CD1c-positive myeloid dendritic cell (primary cell): Measurements from ENCODE around the gene MND1.
"Not testable (repeated sequence)": the region's sequence is repeated elsewhere in the genome, so short reads cannot be mapped to it uniquely, and the experiment has no call there.

Experiments
- DNase-seq: peaks from one replicate; pipeline ENCODE4 v3.0.0-alpha.2; 2016; ENCODE audit errors: extremely low spot score

MND1 gene

GRCh38 chr4:153440475-153440874 lies 96.0 kb downstream of the MND1 start:
- DNase-seq: no peak

GRCh38 chr4:153447175-153447905 lies 102.9 kb downstream of the MND1 start:
- DNase-seq: no peak

GRCh38 chr4:153448003-153448731 lies 103.7 kb downstream of the MND1 start:
- DNase-seq: no peak

GRCh38 chr4:153449338-153449737 lies 104.8 kb downstream of the MND1 start:
- no peak for DNase-seq

- DNase-seq: no peak
Measured at GRCh38 chr4:153450544-153450917, 106.0 kb downstream of the MND1 start.

- not testable (repeated sequence) for DNase-seq
Measured at GRCh38 chr4:153451145-153451544, 106.7 kb downstream of the MND1 start.

GRCh38 chr4:153451911-153452657 lies 107.6 kb downstream of the MND1 start:
- DNase-seq: peak; percentile 49

- DNase-seq: no peak
Measured at GRCh38 chr4:153452658-153453378, 108.3 kb downstream of the MND1 start.

GRCh38 chr4:153453402-153453801 lies 108.9 kb downstream of the MND1 start:
- DNase-seq: no peak

GRCh38 chr4:153458969-153459368 lies 114.5 kb downstream of the MND1 start:
- no peak for DNase-seq

GRCh38 chr4:153461549-153461948 lies 117.1 kb downstream of the MND1 start:
- DNase-seq: not testable (repeated sequence)

GRCh38 chr4:153464068-153464467 lies 119.6 kb downstream of the MND1 start:
- DNase-seq: no peak
